Aorta (tissue), 5 donors: ENCODE results near the gene KCNK7. TPM values are rescaled to one million over a fixed set of nuclear protein-coding genes. Genes with fewer than 3 reads are reported as not detected.

Source experiments
- ATAC-seq: fragments of 200-7000 bp; cut with Tn5 transposase; one replicate; pipeline ENCODE4 v1.9.1; 2022; ENCODE audit warnings: moderate library complexity; ENCODE audit not compliant: low FRiP score
- DNase-seq, 2 donors: peaks; one replicate each; pipeline ENCODE4 v3.0.0-alpha.2; 2020
- H3K27ac ChIP-seq, 2 donors: one replicate each; pipeline ENCODE4 v1.5.1; 2013; ENCODE audit warnings: low read length in 2 of 2, mild to moderate bottlenecking in 2 of 2, moderate library complexity in 2 of 2, control low read depth in 1 of 2, inconsistent platforms in 1 of 2, low read depth in 1 of 2
- H3K27me3 ChIP-seq, 2 donors: one replicate each; pipeline ENCODE4 v1.6.1; 2013; ENCODE audit warnings: control low read depth in 1 of 2, low read length in 1 of 2, mild to moderate bottlenecking in 1 of 2, moderate library complexity in 1 of 2; ENCODE audit not compliant: insufficient read depth in 2 of 2, control insufficient read depth in 1 of 2
- H3K36me3 ChIP-seq, 2 donors: one replicate each; pipeline ENCODE4 v1.6.1; 2013; ENCODE audit warnings: control low read depth in 1 of 2, low read length in 1 of 2, mild to moderate bottlenecking in 1 of 2; ENCODE audit not compliant: insufficient read depth in 2 of 2, control insufficient read depth in 1 of 2
- H3K4me1 ChIP-seq, 2 donors: one replicate each; pipeline ENCODE4 v1.6.1; 2013; ENCODE audit warnings: low read length in 2 of 2, control low read depth in 1 of 2, mild to moderate bottlenecking in 1 of 2, moderate library complexity in 1 of 2; ENCODE audit not compliant: insufficient read depth in 2 of 2, control insufficient read depth in 1 of 2
- H3K4me3 ChIP-seq, 2 donors: one replicate each; pipeline ENCODE4 v1.5.1; 2013; ENCODE audit warnings: low read length in 2 of 2, control low read depth in 1 of 2, mild to moderate bottlenecking in 1 of 2
- H3K9me3 ChIP-seq: one replicate; pipeline ENCODE4 v1.6.1; 2013; ENCODE audit warnings: mild to moderate bottlenecking, low read length; ENCODE audit not compliant: control insufficient read depth
- WGBS, 2 donors: extraction: QIAGEN DNeasy Blood & Tissue Kit; methylation state at CpG; one replicate each; pipeline ENCODE4 v1.1.7; 2013; 5-methylcytosine and 5-hydroxymethylcytosine counted together
- intact Hi-C, 2 donors: fragments of 100-400 bp; cut with DNase I; formaldehyde crosslinking; loops; one replicate each; pipeline versions ENCODE4 v1.14.2 to v1.15.0; 2022
- microRNA-seq, 2 donors: library from miRNA; unstranded; fragments of <30 nt; microRNA quantifications; one replicate each; pipeline ENCODE4 v1.2.0, GENCODE V29; 2020
- polyA plus RNA-seq, 2 donors: library from polyadenylated mRNA; stranded (reverse); fragments of 200-250 nt; gene quantifications; one replicate each; pipeline ENCODE4 v1.2.3, GENCODE V29; 2013
- total RNA-seq, 2 donors: library from RNA; stranded (reverse); fragmentation: NEBNext Ultra II Directional; extraction: Animal tissue kit (Norgen Biotek cat#: 25700); gene quantifications; one replicate each; pipeline ENCODE4 v1.2.1, GENCODE V29; 2021
- donor health status: healthy with polysubstance abuse.
- donor health status: Bipolar disorder and iron deficiency.
- donor health status: DM: no; HTN: no; CAD: no.
- donor health status: DM: no; HTN: no; CAD: no.
- donor health status: DM: yes; HTN: yes; CAD: no.

The KCNK7 gene
- total and polyA plus RNA-seq, 4 donors: 0.93 to 7.3 (median 1.3) TPM; not detected in 1

DNA sequence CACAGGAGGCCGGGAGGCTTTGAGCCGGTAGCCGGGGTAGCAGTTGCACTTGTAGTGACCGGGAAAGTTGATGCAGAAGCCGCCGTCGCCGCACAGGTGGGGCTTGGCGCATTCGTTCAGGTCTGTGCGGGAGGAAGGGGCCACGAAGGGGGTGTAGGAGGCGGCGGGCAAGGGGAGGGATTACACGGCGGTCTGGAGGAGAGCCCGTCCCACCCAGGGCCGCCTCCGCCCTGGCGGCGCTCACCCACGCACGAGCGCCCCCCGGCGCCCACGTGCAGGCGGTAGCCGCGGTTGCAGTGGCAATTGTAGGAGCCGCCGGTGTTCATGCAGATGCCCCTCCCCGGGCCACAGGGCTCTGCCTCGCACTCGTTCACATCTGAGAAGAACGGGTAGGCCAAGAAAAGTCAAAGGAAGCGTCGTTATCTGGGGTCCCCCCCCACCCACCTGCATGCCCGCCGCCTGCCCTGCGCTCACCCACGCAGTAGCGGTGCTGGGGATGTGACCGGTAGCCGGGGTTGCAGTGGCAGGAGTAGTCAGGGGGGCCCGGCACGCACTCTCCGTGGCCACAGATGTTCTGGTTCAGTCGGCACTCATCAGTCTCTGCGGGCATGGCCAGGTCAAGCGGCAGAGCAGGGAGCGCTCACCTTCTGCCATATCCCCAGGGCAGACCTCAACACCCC is 48.0 kb downstream of the KCNK7 start:
- H3K27ac ChIP-seq: no peak overlapping the region
- peaks cover 0 to 2% of the 10 kb centered on the region in 2 donors for H3K36me3 ChIP-seq
- H3K27me3 ChIP-seq: no peaks in the 10 kb centered on the region
- 75 to 78% methylated on average over 43 to 52 of the region's 52 CpGs for WGBS, 2 donors
- no peak for ATAC-seq
- DNase-seq: no peak
- no peak overlapping the region for H3K4me3 ChIP-seq
- intact Hi-C loops: no loop called here
- no peaks in the 10 kb centered on the region for H3K4me1 ChIP-seq
- no peaks in the 10 kb centered on the region for H3K9me3 ChIP-seq

DNA sequence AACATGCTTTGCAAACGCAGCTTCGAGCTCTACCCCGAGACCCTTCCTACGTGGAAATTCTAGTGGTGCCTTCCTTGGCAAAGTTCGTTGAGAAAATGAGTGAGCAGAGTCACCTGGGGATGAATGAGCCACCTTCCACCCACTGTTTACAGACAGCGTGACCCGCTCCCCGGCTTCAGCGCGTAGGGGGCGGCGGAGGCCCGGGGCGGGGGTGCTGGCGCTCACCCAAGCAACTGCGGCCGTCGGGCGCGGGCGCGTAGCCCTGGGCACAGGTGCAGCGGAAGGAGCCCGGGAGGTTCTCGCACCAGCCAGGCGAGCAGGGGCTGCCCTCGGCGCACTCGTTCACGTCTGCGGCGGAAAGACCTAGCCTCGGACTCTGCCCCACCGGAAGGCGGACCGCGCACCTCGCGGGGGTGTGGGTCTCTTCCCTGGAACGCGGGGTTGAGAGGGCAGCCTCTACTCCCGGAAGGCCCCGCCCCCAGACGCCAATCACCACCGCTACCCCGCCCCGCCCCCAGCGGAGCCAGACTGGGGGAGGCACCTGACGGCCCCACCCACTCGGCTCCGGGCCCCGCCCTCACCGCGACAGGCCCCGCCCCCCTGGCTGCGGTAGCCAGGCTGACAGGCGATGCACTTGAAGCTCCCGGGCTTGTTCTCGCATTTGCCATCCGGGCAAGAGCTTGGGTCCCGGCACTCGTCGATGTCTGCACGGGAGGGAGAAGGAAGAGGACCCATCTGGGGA is 49.2 kb downstream of the KCNK7 start:
- DNase-seq: peak; percentile 89 to 91
- H3K36me3 ChIP-seq: no peaks in the 10 kb centered on the region
- H3K27ac ChIP-seq: no peak overlapping the region
- intact Hi-C loops: no loop called here
- no peaks in the 10 kb centered on the region for H3K4me1 ChIP-seq
- no peak overlapping the region for H3K4me3 ChIP-seq
- no peaks in the 10 kb centered on the region for H3K27me3 ChIP-seq
- peak; percentile 74 for ATAC-seq
- H3K9me3 ChIP-seq: no peaks in the 10 kb centered on the region
- WGBS, 2 donors: 60% methylated on average over 60 to 64 of the region's 64 CpGs

DNA sequence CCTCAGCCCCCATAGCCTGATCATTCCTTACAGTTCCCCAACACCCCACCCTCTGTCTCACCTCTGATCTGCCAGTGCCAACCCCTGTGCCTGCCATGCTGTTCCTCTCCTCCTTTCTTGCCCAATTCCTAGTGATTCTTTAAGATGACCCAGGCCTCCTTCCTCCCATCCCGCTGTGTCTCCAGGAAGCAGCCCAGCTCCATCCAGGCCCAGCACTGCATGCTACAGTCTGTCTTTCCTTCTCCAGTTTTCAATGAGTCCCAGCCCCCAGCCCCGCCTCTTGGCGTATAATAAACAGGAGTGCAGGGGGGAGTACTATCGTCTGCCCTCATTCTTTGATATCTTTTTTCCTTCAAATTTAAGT is 49.8 kb downstream of the KCNK7 start:
- no peak for DNase-seq
- Histone ChIP-seq H3K4me3 (no peak overlapping the region), H3K27ac (no peak overlapping the region), H3K4me1 (no peaks in the 10 kb centered on the region), H3K36me3 (no peaks in the 10 kb centered on the region), H3K9me3 (no peaks in the 10 kb centered on the region), H3K27me3 (no peaks in the 10 kb centered on the region)
- 84 to 87% methylated on average over 4 of the region's 4 CpGs for WGBS, 2 donors
- intact Hi-C loops: no loop called here
- ATAC-seq: no peak

Small RNA genes within 50 kb of the gene (microRNA-seq; reads per million reads assigned to microRNA genes)
- 0 reads per million in 2 donors for gene MIR4690

Other genes with a start within 250 kb of the KCNK7 start
- under 1 TPM in 1 of 2 donors, not detected in 1; 0.16 TPM for gene TIGD3, start 241.0 kb downstream of the KCNK7 start, total RNA-seq
- under 1 TPM in 1 of 2 donors, not detected in 1; 0.88 TPM for gene TIGD3, start 241.0 kb downstream of the KCNK7 start, polyA plus RNA-seq
- 10 to 100 TPM in 1 of 2 donors, 1 to 10 TPM in 1; 9.1 to 16.0 TPM for gene SLC25A45, start 213.2 kb downstream of the KCNK7 start, total RNA-seq
- 10 to 100 TPM in 1 of 2 donors, 1 to 10 TPM in 1; 5.6 to 10.7 TPM for gene SLC25A45, start 213.2 kb downstream of the KCNK7 start, polyA plus RNA-seq
- gene FRMD8, start 209.2 kb downstream of the KCNK7 start, total RNA-seq: 10 to 100 TPM; 27.8 to 39.5 TPM
- gene FRMD8, start 209.2 kb downstream of the KCNK7 start, polyA plus RNA-seq: 10 to 100 TPM; 16.8 to 19.2 TPM
- gene NEAT1, start 173.0 kb downstream of the KCNK7 start, total RNA-seq: 1,000 to 10,000 TPM; 1,566 to 1,734 TPM
- 1,000 to 10,000 TPM in 1 of 2 donors, 100 to 1,000 TPM in 1; 239 to 1,307 TPM for gene NEAT1, start 173.0 kb downstream of the KCNK7 start, polyA plus RNA-seq
- gene MALAT1, start 96.8 kb downstream of the KCNK7 start, total RNA-seq: over 10,000 TPM; 16,103 to 18,225 TPM
- 100 to 1,000 TPM; 228 to 370 TPM for gene MALAT1, start 96.8 kb downstream of the KCNK7 start, polyA plus RNA-seq
- 10 to 100 TPM; 74.0 to 74.4 TPM for gene SCYL1, start 70.7 kb downstream of the KCNK7 start, total RNA-seq
- gene SCYL1, start 70.7 kb downstream of the KCNK7 start, polyA plus RNA-seq: 10 to 100 TPM; 31.3 to 98.9 TPM
- gene LTBP3, start 37.4 kb downstream of the KCNK7 start, total RNA-seq: 100 to 1,000 TPM; 280 to 473 TPM
- gene LTBP3, start 37.4 kb downstream of the KCNK7 start, polyA plus RNA-seq: 100 to 1,000 TPM in 1 of 2 donors, 10 to 100 TPM in 1; 40.1 to 467 TPM
- 10 to 100 TPM; 21.7 to 29.3 TPM for gene ZNRD2, start 25.3 kb downstream of the KCNK7 start, total RNA-seq
- gene ZNRD2, start 25.3 kb downstream of the KCNK7 start, polyA plus RNA-seq: 10 to 100 TPM; 37.1 to 42.5 TPM
- gene FAM89B, start 23.3 kb downstream of the KCNK7 start, total RNA-seq: 10 to 100 TPM; 49.5 to 64.3 TPM
- gene FAM89B, start 23.3 kb downstream of the KCNK7 start, polyA plus RNA-seq: 10 to 100 TPM; 67.5 to 83.4 TPM
- gene EHBP1L1, start 19.7 kb downstream of the KCNK7 start, total RNA-seq: 100 to 1,000 TPM; 235 to 266 TPM
- gene EHBP1L1, start 19.7 kb downstream of the KCNK7 start, polyA plus RNA-seq: 100 to 1,000 TPM in 1 of 2 donors, 10 to 100 TPM in 1; 53.2 to 316 TPM
- gene MAP3K11, start 18.4 kb upstream of the KCNK7 start, total RNA-seq: 10 to 100 TPM; 51.3 to 87.9 TPM
- gene MAP3K11, start 18.4 kb upstream of the KCNK7 start, polyA plus RNA-seq: 10 to 100 TPM; 34.2 to 78.8 TPM
- gene PCNX3, start 20.0 kb upstream of the KCNK7 start, total RNA-seq: 10 to 100 TPM; 24.8 to 28.8 TPM
- 10 to 100 TPM in 1 of 2 donors, 1 to 10 TPM in 1; 3.9 to 50.0 TPM for gene PCNX3, start 20.0 kb upstream of the KCNK7 start, polyA plus RNA-seq
- gene SIPA1, start 42.3 kb upstream of the KCNK7 start, total RNA-seq: 10 to 100 TPM; 67.0 to 75.1 TPM
- gene SIPA1, start 42.3 kb upstream of the KCNK7 start, polyA plus RNA-seq: 100 to 1,000 TPM in 1 of 2 donors, 10 to 100 TPM in 1; 25.2 to 147 TPM
- gene RELA, start 67.1 kb upstream of the KCNK7 start, total RNA-seq: 100 to 1,000 TPM in 1 of 2 donors, 10 to 100 TPM in 1; 98.2 to 108 TPM
- gene RELA, start 67.1 kb upstream of the KCNK7 start, polyA plus RNA-seq: 10 to 100 TPM; 28.8 to 73.8 TPM
- gene KAT5, start 116.5 kb upstream of the KCNK7 start, total RNA-seq: 10 to 100 TPM; 59.8 to 64.4 TPM
- gene KAT5, start 116.5 kb upstream of the KCNK7 start, polyA plus RNA-seq: 100 to 1,000 TPM in 1 of 2 donors, 10 to 100 TPM in 1; 29.2 to 120 TPM
- gene RNASEH2C, start 125.0 kb upstream of the KCNK7 start, total RNA-seq: 10 to 100 TPM; 53.5 to 57.6 TPM
- 100 to 1,000 TPM in 1 of 2 donors, 10 to 100 TPM in 1; 80.1 to 113 TPM for gene RNASEH2C, start 125.0 kb upstream of the KCNK7 start, polyA plus RNA-seq
- gene AP5B1, start 185.2 kb upstream of the KCNK7 start, total RNA-seq: 10 to 100 TPM; 15.7 to 16.7 TPM
- 10 to 100 TPM in 1 of 2 donors, 1 to 10 TPM in 1; 3.3 to 10.8 TPM for gene AP5B1, start 185.2 kb upstream of the KCNK7 start, polyA plus RNA-seq
- not detected for gene OVOL1, start 191.3 kb upstream of the KCNK7 start, total RNA-seq
- 1 to 10 TPM in 1 of 2 donors, under 1 TPM in 1; 0.28 to 3.9 TPM for gene OVOL1, start 191.3 kb upstream of the KCNK7 start, polyA plus RNA-seq
- gene SNX32, start 238.2 kb upstream of the KCNK7 start, total RNA-seq: 1 to 10 TPM in 1 of 2 donors, under 1 TPM in 1; 0.39 to 2.4 TPM
- gene SNX32, start 238.2 kb upstream of the KCNK7 start, polyA plus RNA-seq: 1 to 10 TPM in 1 of 2 donors, not detected in 1; 1.2 TPM